H1 (cell line): ENCODE results near the gene SLC24A5. TPM values are rescaled to one million over a fixed set of nuclear protein-coding genes. Genes with fewer than 3 reads are reported as not detected.

ENCODE experiments used
- CTCF ChIA-PET: fragments of 300-600 bp; sonication (Branson Sonifier 250); formaldehyde crosslinking; loops from one replicate; lab custom pipeline; 2021; ENCODE audit not compliant: partially characterized antibody; lab: Charles Lee
- POLR2A ChIA-PET: fragments of 300-600 bp; sonication (Branson Sonifier 250); formaldehyde crosslinking; loops from one replicate; lab custom pipeline; 2021; ENCODE audit warnings: inconsistent platforms; ENCODE audit not compliant: partially characterized antibody; lab: Charles Lee
- DNase-seq, 2 experiments: peaks; one replicate each; pipeline versions ENCODE4 v3.0.0 to v3.0.0-alpha.2; 2010 to 2022; ENCODE audit warnings: low spot score in 2 of 2, low read depth in 1 of 2, mixed read lengths in 1 of 2
- FAIRE-seq: peaks from 2 replicates; lab custom pipeline; 2011; peaks lifted over from hg19 to GRCh38; lab: Jason Lieb, UNC
- H2AFZ ChIP-seq: 2 replicates; pipeline ENCODE4 v1.8.1; 2012; ENCODE audit warnings: low read length, inconsistent platforms
- H2AK5ac ChIP-seq: 2 replicates; pipeline ENCODE4 v1.6.1; 2013; ENCODE audit warnings: low read depth, low read length
- H2BK120ac ChIP-seq: replicated peaks from 2 replicates; pipeline ENCODE3; 2013; ENCODE audit warnings: low read depth, low read length, inconsistent platforms
- H2BK12ac ChIP-seq: 2 replicates; pipeline ENCODE4 v1.6.1; 2013; ENCODE audit warnings: low read depth, low read length
- H2BK15ac ChIP-seq: 2 replicates; pipeline ENCODE4 v1.6.1; 2013; ENCODE audit warnings: low read length
- H2BK20ac ChIP-seq: 2 replicates; pipeline ENCODE4 v1.6.1; 2013; ENCODE audit warnings: low read length
- H2BK5ac ChIP-seq: 2 replicates; pipeline ENCODE4 v1.6.1; 2013; ENCODE audit warnings: low read depth, low read length
- H3K14ac ChIP-seq: 2 replicates; pipeline ENCODE4 v1.6.1; 2013; ENCODE audit warnings: inconsistent platforms; ENCODE audit not compliant: insufficient read length
- H3K18ac ChIP-seq: 2 replicates; pipeline ENCODE4 v1.6.1; 2013; ENCODE audit warnings: low read length; ENCODE audit errors: extremely low read depth
- H3K23ac ChIP-seq: 2 replicates; pipeline ENCODE4 v1.6.1; 2013; ENCODE audit warnings: inconsistent platforms; ENCODE audit not compliant: insufficient read length
- H3K23me2 ChIP-seq: 2 replicates; pipeline ENCODE4 v1.6.1; 2013; ENCODE audit warnings: low read depth, low read length
- H3K27ac ChIP-seq: 2 replicates; pipeline ENCODE4 v1.6.1; 2011; ENCODE audit warnings: low read depth, low read length, inconsistent platforms
- H3K27me3 ChIP-seq, 4 experiments: replicated peaks in 1 of 4; 1 replicate in 1 of 4; 2 replicates in 3 of 4; pipeline versions ENCODE4 v1.6.1 to v1.8.1; 2011 to 2013; ENCODE audit warnings: low read length in 3 of 4, mild to moderate bottlenecking in 3 of 4, inconsistent platforms in 2 of 4, mixed read lengths in 2 of 4, moderate library complexity in 1 of 4; ENCODE audit not compliant: control insufficient read depth in 3 of 4, insufficient read depth in 3 of 4; ENCODE audit errors: extremely low read depth in 1 of 4
- H3K36me3 ChIP-seq, 4 experiments: 2 replicates each; pipeline versions ENCODE4 v1.6.1 to v1.8.1; 2011 to 2013; ENCODE audit warnings: mild to moderate bottlenecking in 4 of 4, low read length in 3 of 4, moderate library complexity in 2 of 4, control low read depth in 1 of 4, inconsistent platforms in 1 of 4; ENCODE audit not compliant: insufficient read depth in 4 of 4, control insufficient read depth in 2 of 4
- H3K4ac ChIP-seq: replicated peaks from 2 replicates; pipeline ENCODE3; 2013; ENCODE audit warnings: low read length, low read depth, mixed read lengths, inconsistent platforms; ENCODE audit not compliant: insufficient read length
- H3K4me1 ChIP-seq, 4 experiments: replicated peaks in 1 of 4; 1 replicate in 1 of 4; 2 replicates in 3 of 4; pipeline versions ENCODE4 v1.6.1 to v1.8.1; 2011 to 2013; ENCODE audit warnings: low read length in 3 of 4, inconsistent platforms in 2 of 4, mixed read lengths in 1 of 4; ENCODE audit not compliant: insufficient read depth in 4 of 4, control insufficient read depth in 3 of 4
- H3K4me2 ChIP-seq, 2 experiments: 2 replicates each; pipeline versions ENCODE4 v1.6.1 to v1.8.1; 2011 to 2013; ENCODE audit warnings: low read depth in 2 of 2, low read length in 2 of 2, control low read depth in 1 of 2, inconsistent platforms in 1 of 2, mild to moderate bottlenecking in 1 of 2; ENCODE audit not compliant: insufficient read depth in 1 of 2
- H3K4me3 ChIP-seq, 4 experiments: fragments of 200-600, 300-600 bp in 1 of 4; sonication (generic), shearing (Covaris generic), sonication (Bioruptor Twin) in 1 of 4; 2 replicates each; pipeline versions ENCODE4 v1.5.1 to v1.8.1; 2011 to 2016; ENCODE audit warnings: low read length in 4 of 4, low read depth in 3 of 4, control low read depth in 2 of 4, inconsistent platforms in 2 of 4, mild to moderate bottlenecking in 2 of 4, mixed read lengths in 1 of 4, moderate library complexity in 1 of 4; ENCODE audit not compliant: insufficient read depth in 2 of 4; ENCODE audit errors: extremely low read depth in 1 of 4
- H3K56ac ChIP-seq: replicated peaks from 2 replicates; pipeline ENCODE3; 2013; ENCODE audit warnings: low read depth, mild to moderate bottlenecking, mixed read lengths, low read length, inconsistent platforms; ENCODE audit not compliant: insufficient read length
- H3K79me1 ChIP-seq: 2 replicates; pipeline ENCODE4 v1.6.1; 2013; ENCODE audit warnings: low read depth, low read length, control low read depth
- H3K79me2 ChIP-seq, 2 experiments: 2 replicates each; pipeline versions ENCODE4 v1.6.1 to v1.8.1; 2012 to 2013; ENCODE audit warnings: low read length in 2 of 2, mild to moderate bottlenecking in 2 of 2, inconsistent platforms in 1 of 2; ENCODE audit not compliant: insufficient read depth in 2 of 2, control insufficient read depth in 1 of 2
- H3K9ac ChIP-seq, 4 experiments: replicated peaks in 1 of 4; 1 replicate in 1 of 4; 2 replicates in 3 of 4; pipeline versions ENCODE4 v1.6.1 to v1.8.1; 2011 to 2013; ENCODE audit warnings: low read depth in 3 of 4, low read length in 3 of 4, control low read depth in 2 of 4, mild to moderate bottlenecking in 2 of 4, moderate library complexity in 2 of 4, inconsistent platforms in 1 of 4; ENCODE audit errors: extremely low read depth in 1 of 4
- H3K9me3 ChIP-seq, 2 experiments: 2 replicates each; pipeline versions ENCODE4 v1.6.1 to v1.8.1; 2012 to 2013; ENCODE audit warnings: mild to moderate bottlenecking in 2 of 2, moderate library complexity in 2 of 2, control low read depth in 1 of 2, inconsistent platforms in 1 of 2, low read depth in 1 of 2, low read length in 1 of 2, mixed read lengths in 1 of 2; ENCODE audit not compliant: insufficient read depth in 2 of 2
- H4K20me1 ChIP-seq, 2 experiments: replicated peaks in 1 of 2; 2 replicates each; pipeline versions ENCODE3 to v1.8.1; 2011 to 2013; ENCODE audit warnings: inconsistent platforms in 2 of 2, low read length in 2 of 2, mild to moderate bottlenecking in 1 of 2; ENCODE audit not compliant: insufficient read depth in 2 of 2, control insufficient read depth in 1 of 2
- H4K5ac ChIP-seq: 2 replicates; pipeline ENCODE4 v1.6.1; 2013; ENCODE audit warnings: low read length, low read depth, mixed read lengths, inconsistent platforms; ENCODE audit not compliant: insufficient read length
- H4K8ac ChIP-seq: 2 replicates; pipeline ENCODE4 v1.8.0; 2013; ENCODE audit warnings: mild to moderate bottlenecking, moderate library complexity, low read length, inconsistent platforms; ENCODE audit not compliant: insufficient read depth; ENCODE audit errors: extremely low read depth
- H4K91ac ChIP-seq: replicated peaks from 2 replicates; pipeline ENCODE3; 2013; ENCODE audit warnings: low read length, mixed read lengths, inconsistent platforms; ENCODE audit not compliant: insufficient read length
- ASH2L ChIP-seq: fragments of 200-600, 300-600 bp; sonication (generic); IDR thresholded peaks from one replicate; pipeline ENCODE4 v1.7.1; 2017; ENCODE audit warnings: low read length
- KDM1A ChIP-seq: fragments of 200-600, 300-600 bp; sonication (generic); IDR thresholded peaks from 2 replicates; pipeline ENCODE4 v1.7.1; 2016; ENCODE audit warnings: mild to moderate bottlenecking, low read length, borderline replicate concordance
- KDM4A ChIP-seq: IDR thresholded peaks from one replicate; pipeline ENCODE4 v1.7.1; 2012; ENCODE audit warnings: low read depth, mild to moderate bottlenecking, moderate library complexity, low read length, inconsistent platforms; ENCODE audit not compliant: severe bottlenecking
- PHF8 ChIP-seq: fragments of 200-600 bp; sonication (generic); conservative IDR thresholded peaks from 2 replicates; pipeline ENCODE4 v1.7.1; 2012; ENCODE audit warnings: low read depth, mild to moderate bottlenecking, inconsistent platforms, low read length, moderate library complexity
- RBBP5 ChIP-seq: IDR thresholded peaks from 2 replicates; pipeline ENCODE4 v1.7.1; 2012; ENCODE audit warnings: low read depth, mild to moderate bottlenecking, inconsistent platforms, low read length, moderate library complexity, borderline replicate concordance
- SIN3A ChIP-seq, 2 experiments: IDR thresholded peaks in 1 of 2; conservative IDR thresholded peaks in 1 of 2; 2 replicates each; pipeline ENCODE4 v1.6.1; 2011 to 2012; ENCODE audit warnings: low read length in 2 of 2, improper control_type of control experiment in 1 of 2, low read depth in 1 of 2, mild to moderate bottlenecking in 1 of 2
- SP4 ChIP-seq: IDR thresholded peaks from 2 replicates; pipeline ENCODE4 v1.6.1; 2012; ENCODE audit warnings: low read length, inconsistent platforms
- TAF7 ChIP-seq: optimal IDR thresholded peaks from 2 replicates; pipeline ENCODE3; 2011; ENCODE audit warnings: low read depth, mild to moderate bottlenecking, inconsistent platforms, low read length, moderate library complexity, borderline replicate concordance
- WGBS, 2 experiments: shearing (Covaris generic) in 1 of 2; methylation state at CpG; one replicate each; pipeline versions ENCODE4 v1.1.6 to v1.1.7; 2013 to 2015; ENCODE audit warnings: low lambda C conversion rate in 2 of 2, mixed read lengths in 2 of 2, inconsistent platforms in 1 of 2, low coverage in 1 of 2, missing lambda C conversion rate in 1 of 2; ENCODE audit not compliant: insufficient replicate concordance in 2 of 2, insufficient coverage in 1 of 2, insufficient read length in 1 of 2; ENCODE audit errors: extremely low coverage in 1 of 2, missing lambda C conversion rate in 1 of 2; 5-methylcytosine and 5-hydroxymethylcytosine counted together
- polyA plus RNA-seq, 7 experiments: library from polyadenylated mRNA; depleted of rRNA in 3 of 7; stranded (reverse) in 5 of 7; unstranded in 2 of 7; fragments of >200 nt in 5 of 7; fragments of 200-250 nt in 2 of 7; gene quantifications; 1 replicate in 5 of 7; 2 replicates in 1 of 7; 4 replicates in 1 of 7; pipeline versions ENCODE4 v1.2.1 to v1.2.3, GENCODE V29; 2011 to 2013; ENCODE audit warnings: missing spikeins in 2 of 7, mixed read lengths in 2 of 7
- total RNA-seq: library from RNA; stranded (reverse); fragmentation: NEBNext Ultra II Directional; extraction: Animal tissue kit (Norgen Biotek cat#: 25700); gene quantifications from 2 replicates; pipeline ENCODE4 v1.2.1, GENCODE V29; 2021
- TF ChIP-seq, protein P1 (sequence below): IDR thresholded peaks from 2 replicates; pipeline ENCODE4 v1.6.1; 2011; ENCODE audit warnings: low read depth, mild to moderate bottlenecking, low read length; ENCODE audit not compliant: insufficient read depth

Gene SLC24A5
- total and polyA plus RNA-seq, 2 of the 8 experiments (the other 6 are each of a cell fraction or from before 2014, with no cell fraction given), result not detected

DNA sequence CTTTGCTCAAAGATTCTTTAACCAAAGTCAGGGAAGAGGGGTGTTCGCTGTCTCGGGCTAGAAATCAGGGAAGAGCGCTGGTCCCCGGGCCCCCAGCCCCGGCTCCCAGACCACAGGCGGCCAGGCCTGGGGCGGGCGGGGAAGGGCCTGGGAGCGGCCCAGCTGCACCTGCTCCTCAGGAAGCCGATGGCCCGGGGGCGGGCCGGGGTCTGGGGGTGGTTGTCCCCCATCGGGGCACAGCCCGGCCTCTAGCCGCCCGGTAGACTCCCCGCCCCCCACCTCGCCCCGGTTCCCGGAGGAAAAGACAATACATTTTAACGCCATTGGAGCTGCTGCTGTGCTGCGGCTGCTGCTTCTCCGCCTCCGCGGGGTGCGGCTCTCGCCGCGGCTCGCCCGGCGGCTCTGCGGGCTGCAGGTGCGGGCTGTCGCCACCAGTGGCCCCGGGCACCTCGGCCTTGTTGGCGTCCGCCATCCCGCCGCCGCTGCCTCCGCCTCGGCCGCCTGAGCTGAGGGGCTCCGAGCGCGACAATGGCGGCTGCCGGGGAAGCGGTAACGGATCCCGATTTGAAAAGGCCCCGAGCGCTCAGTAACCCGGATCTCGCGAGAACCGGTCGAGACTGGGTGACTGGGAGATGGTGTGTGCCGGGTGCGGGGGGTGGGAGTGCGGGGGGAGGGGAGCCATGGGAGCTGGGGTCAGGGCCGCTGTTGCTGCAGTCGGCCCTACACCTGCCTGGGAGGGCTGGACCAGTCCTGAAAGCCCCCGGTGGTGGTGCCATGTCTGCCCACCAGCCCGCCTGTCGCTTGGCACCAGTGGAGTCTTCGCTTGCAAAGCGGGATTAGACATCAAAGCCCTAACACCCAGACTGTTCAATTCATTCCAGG lies 57.2 kb downstream of the SLC24A5 start, which contains the start of gene MYEF2:
Gene MYEF2, minus strand, starts transcription at position 530 of the 882 bp plus-strand sequence. Its CDS starts 58 bp downstream, at position 472.
- DNase-seq, result peak; percentile 68 to 93
- Histone ChIP-seq H3K27ac (peak within 1 kb of the TSS; percentile 86), H3K18ac (no peak within 1 kb of the TSS; the same call in 1 of the 2 replicates), H2AK5ac (0 out of 2 replicates have a peak within 1 kb of the TSS, but pooled peaks have one; percentile 76), H2AFZ (peak within 1 kb of the TSS; percentile 94), H3K79me2 (peaks cover 9 to 47% of the 10 kb centered on the region in 2 experiments; a peak in 3 of 4 replicates), H3K27me3 (no peaks in the 10 kb centered on the region), H3K56ac (peak within 1 kb of the TSS; percentile 43), H3K4me3 (peak within 1 kb of the TSS; percentile 76 to 99 (median 86)), H3K4ac (no peak within 1 kb of the TSS), H4K20me1 (no peaks in the 10 kb centered on the region), H3K14ac (peak within 1 kb of the TSS; percentile 42), H3K9ac (peak within 1 kb of the TSS; percentile 86 to 100 (median 90)), H4K8ac (peak within 1 kb of the TSS; percentile 93; the same call in 1 of the 2 replicates), H2BK120ac (no peak within 1 kb of the TSS), H4K5ac (peak within 1 kb of the TSS; percentile 71), H3K9me3 (no peaks in the 10 kb centered on the region), H2BK12ac (no peak within 1 kb of the TSS), H3K79me1 (peaks cover 2% of the 10 kb centered on the region; the same call in 1 of the 2 replicates), H2BK15ac (no peak within 1 kb of the TSS), H3K36me3 (no peaks in the 10 kb centered on the region), H3K23ac (no peak within 1 kb of the TSS), H3K23me2 (no peaks in the 10 kb centered on the region), H3K4me2 (peak within 1 kb of the TSS; percentile 67 to 91), H2BK5ac (peak within 1 kb of the TSS; percentile 67; the same call in 1 of the 2 replicates), H2BK20ac (no peak within 1 kb of the TSS; the same call in 1 of the 2 replicates), H3K4me1 (peaks cover 0 to 9% (median 1%) of the 10 kb centered on the region in 4 experiments; a peak in 2 of 7 replicates), H4K91ac (peak within 1 kb of the TSS; percentile 83)
- POLR2A ChIA-PET, result interaction anchor here (0.6 to 3.1 kb wide), 14 partner anchors 9 to 238 kb away, joined by 3 to 13 read pairs (median 3); partner anchors contain the start of gene SLC24A5
- FAIRE-seq, result no peak
- WGBS, 2 experiments, result 3% methylated on average over 45 of the region's 71 CpGs; no CpG with 5 or more reads in 1 of the 2 experiments
- CTCF ChIA-PET, result interaction anchor here (0.6 to 0.8 kb wide), 2 partner anchors 10 to 73 kb away, joined by 3 read pairs; no protein-coding TSS in a partner anchor
- TF ChIP-seq KDM1A (0 out of 2 replicates have a peak, but pooled peaks have one; percentile 11), KDM4A (peak; percentile 84), RBBP5 (peak; percentile 91), PHF8 (peak; percentile 97), TAF7 (peak; percentile 82), ASH2L (peak; percentile 86), SP4 (no peak), SIN3A (conservative IDR thresholded peaks at IDR 0.05 in 1 of 2, IDR thresholded peaks at IDR 0.05 in 1 of 2; ENCODE audit: low read depth in 1 of 2, low read length in 2 of 2) (no peak; a peak in 1 of 4 replicates)
- TF ChIP-seq, protein P1, sequence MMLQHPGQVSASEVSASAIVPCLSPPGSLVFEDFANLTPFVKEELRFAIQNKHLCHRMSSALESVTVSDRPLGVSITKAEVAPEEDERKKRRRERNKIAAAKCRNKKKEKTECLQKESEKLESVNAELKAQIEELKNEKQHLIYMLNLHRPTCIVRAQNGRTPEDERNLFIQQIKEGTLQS, result no peak
